Cardiac muscle cell (in vitro differentiated cells and primary cell): Measurements from ENCODE around the gene NMUR2. TPM values are rescaled to one million over a fixed set of nuclear protein-coding genes. Genes with fewer than 3 reads are reported as not detected.

Experiments used
- DNase-seq, 2 donors: peaks; one replicate each; pipeline versions ENCODE4 v3.0.0 to v3.0.0-alpha.2; 2010 to 2017; ENCODE audit warnings: low read depth in 1 of 2, low spot score in 1 of 2
- H3K27ac ChIP-seq: fragments of 200-600 bp; sonication (generic); 2 replicates; pipeline ENCODE4 v1.5.1; 2016
- H3K27me3 ChIP-seq: fragments of 200-600 bp; sonication (generic); 2 replicates; pipeline ENCODE4 v1.6.0; 2016; ENCODE audit warnings: control low read depth
- H3K36me3 ChIP-seq: fragments of 200-600 bp; sonication (generic); 2 replicates; pipeline ENCODE4 v1.5.1; 2016; ENCODE audit warnings: control low read depth
- H3K4me1 ChIP-seq: fragments of 200-600 bp; sonication (generic); 2 replicates; pipeline ENCODE4 v1.8.1; 2017; ENCODE audit warnings: low read depth, mild to moderate bottlenecking, mixed run types
- H3K4me3 ChIP-seq: fragments of 200-600 bp; sonication (generic); 2 replicates; pipeline ENCODE4 v1.5.1; 2016; ENCODE audit warnings: mild to moderate bottlenecking
- H3K9me3 ChIP-seq: fragments of 200-600 bp; sonication (generic); 2 replicates; pipeline ENCODE4 v1.5.1; 2017; ENCODE audit warnings: low read depth, mild to moderate bottlenecking, control low read depth
- CTCF ChIP-seq: IDR thresholded peaks from 2 replicates; pipeline ENCODE4 v1.5.1; 2012; ENCODE audit warnings: low read depth, mild to moderate bottlenecking, low read length
- polyA plus RNA-seq: library from polyadenylated mRNA; unstranded; fragments of >200 nt; fragmentation: Nextera tagmentation; extraction: Ambion mirVana; gene quantifications from 2 replicates; pipeline ENCODE4 v1.2.1, GENCODE V29; 2016
- total RNA-seq: library from RNA; depleted of rRNA; stranded (reverse); fragments of >200 nt; gene quantifications from 2 replicates; pipeline ENCODE4 v1.2.3, GENCODE V29; 2016

The NMUR2 gene
- total and polyA plus RNA-seq, 2 experiments from 2014 or later, result not detected

DNA sequence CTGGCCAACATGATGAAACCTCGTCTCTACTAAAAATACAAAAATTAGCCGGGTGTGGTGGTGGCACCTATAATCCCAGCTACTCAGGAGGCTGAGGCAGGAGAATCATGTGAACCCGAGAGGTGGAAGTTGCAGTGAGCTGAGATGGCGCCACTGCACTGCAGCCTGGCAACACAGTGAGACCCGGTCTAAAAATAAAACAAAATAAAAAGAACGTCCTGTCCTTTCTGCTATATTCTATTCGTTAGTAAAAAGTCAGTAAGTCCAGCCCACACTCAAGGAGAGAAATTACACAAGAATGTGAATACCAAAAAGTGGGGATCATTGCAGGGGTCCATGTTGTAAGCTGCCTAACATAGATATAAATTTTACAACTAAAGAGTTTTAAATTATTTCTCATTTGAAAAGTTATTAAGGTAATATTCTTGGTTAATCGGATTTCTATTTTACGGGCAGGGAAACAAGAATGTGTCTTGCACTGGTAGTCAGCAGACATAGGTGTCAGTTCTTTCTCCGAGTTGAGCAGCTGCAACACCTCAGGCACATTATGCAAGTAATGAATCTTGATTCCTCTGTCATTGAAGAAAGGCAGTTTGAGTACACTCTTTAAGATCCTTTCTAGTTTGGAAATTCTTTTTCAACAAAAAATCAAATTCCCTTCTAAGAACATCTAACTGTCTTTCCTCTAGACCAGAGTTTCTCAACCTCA is 24.5 kb downstream of the NMUR2 start:
- H3K36me3 ChIP-seq, result no peaks in the 10 kb centered on the region
- TF ChIP-seq CTCF, result no peak

GRCh38 chr5:152379331-152379730 is 25.7 kb downstream of the NMUR2 start:
- DNase-seq, result peak in 1 of 2 donors; percentile 1
- no peaks in the 10 kb centered on the region for H3K27me3 ChIP-seq
- no peaks in the 10 kb centered on the region for H3K4me1 ChIP-seq
- no peaks in the 10 kb centered on the region for H3K9me3 ChIP-seq
- no peak overlapping the region for H3K27ac ChIP-seq
- no peak for TF ChIP-seq CTCF
- H3K36me3 ChIP-seq, result no peaks in the 10 kb centered on the region
- H3K4me3 ChIP-seq, result no peak overlapping the region

More for the DNA sequence above, 24.5 kb downstream of the NMUR2 start:
- DNase-seq, result no peak
- no peaks in the 10 kb centered on the region for H3K9me3 ChIP-seq
- no peak overlapping the region for H3K27ac ChIP-seq
- H3K27me3 ChIP-seq, result no peaks in the 10 kb centered on the region
- H3K4me3 ChIP-seq, result no peak overlapping the region
- H3K4me1 ChIP-seq, result no peaks in the 10 kb centered on the region

DNA sequence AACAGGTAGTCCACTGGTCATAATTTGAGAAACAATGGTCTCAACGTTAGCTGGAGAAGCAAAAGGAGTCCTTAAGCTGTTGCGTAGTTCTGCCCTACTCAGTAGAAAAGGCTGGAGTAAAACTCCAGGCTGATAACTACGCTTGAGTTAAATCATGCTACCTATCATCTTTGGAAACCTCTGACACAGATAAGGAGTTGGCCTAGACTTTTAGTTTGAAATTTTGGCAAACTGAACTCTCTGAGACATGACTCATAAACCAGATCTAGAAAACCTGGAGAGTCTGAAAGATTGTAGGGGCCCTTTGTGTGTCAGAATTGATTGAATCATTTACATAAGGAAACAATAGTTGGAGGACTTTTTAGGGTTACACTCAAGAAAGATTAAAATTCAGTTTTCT is 26.3 kb downstream of the NMUR2 start:
- no peaks in the 10 kb centered on the region for H3K36me3 ChIP-seq
- no peak overlapping the region for H3K27ac ChIP-seq
- H3K27me3 ChIP-seq, result no peaks in the 10 kb centered on the region
- peak in 1 of 2 donors; percentile 36 for DNase-seq
- no peak overlapping the region for H3K4me3 ChIP-seq
- TF ChIP-seq CTCF, result no peak
- H3K4me1 ChIP-seq, result no peaks in the 10 kb centered on the region
- no peaks in the 10 kb centered on the region for H3K9me3 ChIP-seq

GRCh38 chr5:152376886-152377285 is 28.2 kb downstream of the NMUR2 start:
- no peak for TF ChIP-seq CTCF
- no peak overlapping the region for H3K27ac ChIP-seq

GRCh38 chr5:152374711-152375275 is 30.3 kb downstream of the NMUR2 start:
- no peak for DNase-seq
- Histone ChIP-seq H3K27ac (no peak overlapping the region), H3K4me3 (no peak overlapping the region), H3K27me3 (no peaks in the 10 kb centered on the region), H3K36me3 (no peaks in the 10 kb centered on the region), H3K4me1 (no peaks in the 10 kb centered on the region), H3K9me3 (no peaks in the 10 kb centered on the region)
- no peak for TF ChIP-seq CTCF

More at GRCh38 chr5:152376886-152377285, 28.2 kb downstream of the NMUR2 start:
- Histone ChIP-seq H3K4me3 (no peak overlapping the region), H3K36me3 (no peaks in the 10 kb centered on the region), H3K4me1 (no peaks in the 10 kb centered on the region), H3K9me3 (no peaks in the 10 kb centered on the region), H3K27me3 (no peaks in the 10 kb centered on the region)
- no peak for DNase-seq
